CD4-positive, alpha-beta T cell treated with Interleukin-2 at 100 ng/mL for 4 hours (primary cell): ENCODE measurements around the gene NCLN.
"Not testable (repeated sequence)": the region's sequence is repeated elsewhere in the genome, so short reads cannot be mapped to it uniquely, and the experiment has no call there.

Experiments used
- DNase-seq: peaks from one replicate; pipeline ENCODE4 v3.0.0-alpha.2; 2020; ENCODE audit warnings: low spot score

NCLN gene

DNA sequence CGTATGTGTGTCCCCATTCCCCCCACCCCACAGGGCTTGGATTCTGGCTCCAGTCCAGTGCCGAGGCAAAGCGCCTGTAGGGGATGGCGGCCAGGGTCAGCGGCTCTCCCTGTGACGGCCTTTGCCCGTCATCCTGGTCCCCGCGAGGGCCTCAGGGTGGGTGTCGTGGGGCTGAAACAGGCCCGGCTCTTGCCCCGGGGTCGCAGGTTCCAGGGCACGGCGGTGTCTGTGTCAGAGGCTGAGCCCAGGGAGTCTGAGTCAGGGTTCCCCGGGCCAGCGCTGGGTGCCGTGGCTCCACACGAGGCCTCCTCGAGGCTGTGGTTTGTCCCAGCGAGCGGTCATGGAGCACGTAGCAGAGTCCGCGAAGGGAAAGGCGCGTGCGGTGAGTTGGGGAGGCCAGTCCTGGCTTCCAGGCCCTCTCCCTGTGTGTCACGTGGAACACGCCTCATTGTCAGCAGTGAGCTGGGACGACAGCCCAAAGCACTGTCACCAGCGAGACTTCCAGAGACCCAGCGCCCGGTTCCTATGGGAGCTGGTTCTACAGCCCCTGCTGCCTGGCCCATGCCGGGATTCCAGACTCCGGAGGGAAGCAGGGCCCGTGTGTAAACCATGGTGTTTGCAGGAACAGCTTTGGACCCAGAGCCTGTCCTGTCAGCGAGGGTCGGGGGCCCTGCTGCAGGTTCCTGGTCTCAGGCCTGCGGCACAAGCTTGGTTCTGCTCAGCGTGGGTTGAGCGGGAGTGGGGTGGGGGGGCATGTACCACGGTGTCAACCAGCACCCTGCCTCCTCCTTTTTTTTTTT lies 13.4 kb downstream of the NCLN start:
- no peak for DNase-seq

DNA sequence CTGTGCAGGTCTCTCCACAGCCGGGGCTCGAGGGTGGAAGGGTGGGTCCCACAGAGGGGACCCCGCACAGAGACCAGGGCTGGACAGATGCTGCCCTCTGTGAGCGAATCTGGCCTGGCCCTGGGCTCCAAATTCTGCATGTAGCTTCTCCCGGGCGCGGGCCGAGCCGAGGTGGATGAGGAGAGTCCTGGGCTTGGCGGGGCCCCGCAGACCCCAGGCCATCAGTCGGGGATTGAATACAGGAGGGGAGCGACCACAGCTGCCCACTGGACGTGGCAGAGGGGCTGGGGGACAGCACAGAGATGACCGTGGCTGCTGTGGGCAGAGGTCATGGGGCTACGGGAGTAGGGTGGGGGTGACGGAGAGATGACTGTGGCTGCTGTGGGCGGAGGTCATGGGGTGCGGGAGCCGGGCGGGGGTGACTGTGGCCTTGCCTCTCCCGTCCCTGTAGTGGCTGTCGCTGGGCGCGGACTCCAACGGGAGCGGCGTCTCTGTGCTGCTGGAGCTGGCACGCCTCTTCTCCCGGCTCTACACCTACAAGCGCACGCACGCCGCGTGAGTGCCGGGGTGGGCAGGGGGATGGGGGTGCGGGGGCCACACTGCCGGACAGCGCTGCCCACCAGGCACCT lies 15.5 kb downstream of the NCLN start:
- no peak for DNase-seq

DNA sequence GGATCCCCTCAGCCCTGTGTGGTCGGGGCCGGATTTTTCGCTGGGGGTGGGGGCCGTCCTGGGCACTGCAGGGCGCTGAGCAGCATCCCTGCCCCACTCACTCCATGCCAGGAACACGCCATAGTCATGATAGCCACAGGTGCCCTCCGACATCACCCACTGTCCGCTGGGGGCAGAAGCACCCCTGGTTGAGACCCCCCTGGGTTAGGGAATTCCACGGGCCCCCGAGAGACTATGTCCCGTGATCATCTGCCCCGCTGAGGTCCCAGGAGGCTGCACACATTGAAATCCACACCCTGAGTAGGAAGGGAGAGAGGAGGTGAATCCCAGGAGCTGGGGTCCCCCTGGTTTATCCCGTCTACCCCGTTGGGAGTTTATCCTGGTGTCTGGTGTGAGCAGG lies 16.2 kb downstream of the NCLN start:
- DNase-seq: no peak

DNA sequence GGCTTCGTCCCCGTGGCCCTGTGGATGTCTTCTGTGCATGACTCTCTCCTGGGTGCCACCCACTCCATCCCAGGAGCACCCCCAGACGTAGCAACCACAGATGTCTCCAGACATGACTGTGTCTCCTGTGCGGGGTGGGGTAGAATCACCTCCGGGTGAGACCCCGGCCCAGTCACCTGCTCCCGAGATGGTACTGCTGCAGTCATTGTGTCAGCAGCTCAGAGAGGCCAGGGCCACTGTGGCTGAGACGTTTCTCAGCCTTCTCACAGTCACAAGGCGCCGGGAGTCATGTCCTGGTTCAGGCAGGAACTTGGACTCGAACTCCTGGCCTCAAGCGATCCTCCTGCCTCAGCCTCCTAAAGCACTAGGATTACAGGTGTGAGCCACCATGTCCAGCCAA lies 16.6 kb downstream of the NCLN start:
- no peak for DNase-seq

DNA sequence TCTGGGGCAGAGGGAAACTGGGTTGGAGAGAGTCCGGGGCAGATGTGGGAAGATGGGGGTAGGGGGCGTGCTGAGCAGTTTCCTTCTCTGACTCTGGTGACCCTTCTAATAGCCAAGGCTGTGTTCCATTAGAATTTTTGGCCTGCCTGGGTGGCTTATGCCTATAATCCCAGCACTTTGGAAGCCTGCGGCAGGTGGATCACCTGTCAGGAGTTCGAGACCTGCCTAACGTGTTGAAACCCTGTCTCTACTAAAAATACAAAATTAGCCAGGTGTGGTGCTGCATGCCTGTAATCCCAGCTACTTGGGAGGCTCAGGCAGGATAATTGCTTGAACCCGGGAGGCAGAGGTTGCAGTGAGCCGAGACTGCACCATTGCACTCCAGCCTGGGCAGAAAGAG lies 17.2 kb downstream of the NCLN start:
- not testable (repeated sequence) for DNase-seq

DNA sequence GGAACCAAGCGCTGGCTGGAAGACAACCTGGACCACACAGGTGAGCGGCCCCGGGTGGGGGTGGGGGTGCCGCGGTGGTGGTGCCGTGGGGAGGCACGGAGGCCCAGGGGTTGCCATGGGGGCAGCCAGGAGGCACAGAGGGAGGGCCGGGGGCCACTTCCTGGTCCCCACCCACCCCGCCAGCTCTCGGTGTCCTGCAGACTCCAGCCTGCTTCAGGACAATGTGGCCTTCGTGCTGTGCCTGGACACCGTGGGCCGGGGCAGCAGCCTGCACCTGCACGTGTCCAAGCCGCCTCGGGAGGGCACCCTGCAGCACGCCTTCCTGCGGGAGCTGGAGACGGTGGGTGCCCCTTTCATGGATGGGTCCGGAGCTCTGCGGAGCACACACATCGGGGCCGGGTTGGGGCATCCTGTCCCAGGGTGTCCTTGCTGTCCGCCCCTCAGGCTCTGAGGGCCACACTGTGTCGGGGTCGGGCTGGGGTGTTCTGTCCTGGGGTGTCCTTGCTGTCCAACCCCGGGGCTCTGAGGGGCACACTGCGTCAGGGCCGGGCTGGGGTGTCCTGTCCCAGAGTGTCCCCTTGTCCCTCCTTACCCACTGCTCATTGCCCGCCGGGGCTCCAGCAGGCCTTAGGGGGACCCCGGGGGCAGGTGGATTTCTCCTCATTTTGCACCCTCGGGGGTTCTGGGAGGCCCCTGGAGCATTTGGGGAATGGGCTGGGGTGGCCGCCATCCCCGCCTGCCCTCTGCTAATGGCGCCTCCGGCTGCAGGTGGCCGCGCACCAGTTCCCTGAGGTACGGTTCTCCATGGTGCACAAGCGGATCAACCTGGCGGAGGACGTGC lies 18.3 kb downstream of the NCLN start:
- DNase-seq: no peak

DNA sequence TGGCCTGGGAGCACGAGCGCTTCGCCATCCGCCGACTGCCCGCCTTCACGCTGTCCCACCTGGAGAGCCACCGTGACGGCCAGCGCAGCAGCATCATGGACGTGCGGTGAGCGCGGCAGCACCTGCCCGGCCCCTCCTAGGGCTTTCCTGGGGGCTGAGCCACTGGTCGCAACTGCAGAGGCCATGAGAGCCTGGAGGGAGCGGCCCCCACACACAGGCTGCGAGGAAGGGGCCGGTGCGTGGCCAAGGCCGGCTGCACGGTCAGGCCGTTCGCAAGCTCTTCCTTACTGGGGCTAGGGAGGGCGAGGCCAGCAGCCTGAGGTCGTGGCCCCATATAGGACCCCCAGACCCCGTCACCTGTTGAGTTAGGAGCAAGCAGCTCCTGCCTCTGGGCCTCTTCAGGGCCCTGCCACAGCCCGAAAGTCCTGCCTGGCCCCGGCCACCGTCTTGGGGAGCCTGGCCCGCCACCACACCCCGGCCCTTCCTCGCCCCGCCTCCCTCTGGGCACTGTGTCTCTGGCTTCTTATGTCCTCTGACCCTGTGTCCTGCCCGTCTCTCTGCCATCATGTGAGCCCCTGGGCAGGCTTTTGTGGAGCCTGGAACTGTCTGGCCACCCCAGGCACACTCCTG lies 19.0 kb downstream of the NCLN start:
- no peak for DNase-seq

DNA sequence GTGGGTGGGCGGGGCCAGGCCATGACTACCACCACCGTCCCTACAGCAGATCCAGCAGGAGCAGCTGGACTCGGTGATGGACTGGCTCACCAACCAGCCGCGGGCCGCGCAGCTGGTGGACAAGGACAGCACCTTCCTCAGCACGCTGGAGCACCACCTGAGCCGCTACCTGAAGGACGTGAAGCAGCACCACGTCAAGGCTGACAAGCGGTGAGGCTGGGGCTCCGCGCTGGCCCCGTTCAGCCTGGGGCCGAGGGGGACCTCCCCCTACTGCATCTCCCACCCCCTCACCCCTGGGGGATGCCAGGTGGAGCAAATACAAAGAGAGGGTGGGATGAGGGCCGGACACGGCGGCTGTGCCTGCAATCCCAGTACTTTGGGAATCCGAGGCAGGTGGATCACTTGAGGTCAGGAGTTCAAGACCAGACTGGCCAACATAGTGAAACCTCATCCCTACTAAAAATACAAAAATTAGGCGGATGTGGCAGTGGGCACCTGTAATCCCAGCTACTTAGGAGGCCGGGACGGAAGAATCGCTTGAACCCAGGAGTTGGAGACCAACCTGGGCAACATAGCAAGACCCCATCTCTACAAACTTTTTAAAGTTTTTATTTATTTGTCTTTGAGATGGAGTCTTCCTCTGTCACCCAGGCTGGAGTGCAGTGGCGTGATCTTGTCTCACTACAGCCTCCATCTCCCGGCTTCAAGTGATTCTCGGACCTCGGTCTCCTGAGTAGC lies 20.7 kb downstream of the NCLN start:
- DNase-seq: no peak

DNA sequence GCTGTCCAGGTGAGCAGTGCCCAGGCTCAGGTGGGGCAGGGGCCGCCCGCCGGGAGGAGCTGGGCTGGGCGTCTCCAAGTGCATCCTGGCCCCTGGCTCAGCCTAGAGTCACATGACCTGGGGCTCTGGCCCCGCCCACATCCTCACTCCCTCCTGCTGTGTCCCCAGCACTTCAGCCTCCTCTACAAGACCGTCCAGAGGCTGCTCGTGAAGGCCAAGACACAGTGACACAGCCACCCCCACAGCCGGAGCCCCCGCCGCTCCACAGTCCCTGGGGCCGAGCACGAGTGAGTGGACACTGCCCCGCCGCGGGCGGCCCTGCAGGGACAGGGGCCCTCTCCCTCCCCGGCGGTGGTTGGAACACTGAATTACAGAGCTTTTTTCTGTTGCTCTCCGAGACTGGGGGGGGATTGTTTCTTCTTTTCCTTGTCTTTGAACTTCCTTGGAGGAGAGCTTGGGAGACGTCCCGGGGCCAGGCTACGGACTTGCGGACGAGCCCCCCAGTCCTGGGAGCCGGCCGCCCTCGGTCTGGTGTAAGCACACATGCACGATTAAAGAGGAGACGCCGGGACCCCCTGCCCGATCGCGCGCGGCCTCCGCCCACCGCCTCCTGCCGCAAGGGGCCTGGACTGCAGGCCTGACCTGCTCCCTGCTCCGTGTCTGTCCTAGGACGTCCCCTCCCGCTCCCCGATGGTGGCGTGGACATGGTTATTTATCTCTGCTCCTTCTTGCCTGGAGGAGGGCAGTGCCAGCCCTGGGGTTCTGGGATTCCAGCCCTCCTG lies 21.9 kb downstream of the NCLN start:
- DNase-seq: no peak

DNA sequence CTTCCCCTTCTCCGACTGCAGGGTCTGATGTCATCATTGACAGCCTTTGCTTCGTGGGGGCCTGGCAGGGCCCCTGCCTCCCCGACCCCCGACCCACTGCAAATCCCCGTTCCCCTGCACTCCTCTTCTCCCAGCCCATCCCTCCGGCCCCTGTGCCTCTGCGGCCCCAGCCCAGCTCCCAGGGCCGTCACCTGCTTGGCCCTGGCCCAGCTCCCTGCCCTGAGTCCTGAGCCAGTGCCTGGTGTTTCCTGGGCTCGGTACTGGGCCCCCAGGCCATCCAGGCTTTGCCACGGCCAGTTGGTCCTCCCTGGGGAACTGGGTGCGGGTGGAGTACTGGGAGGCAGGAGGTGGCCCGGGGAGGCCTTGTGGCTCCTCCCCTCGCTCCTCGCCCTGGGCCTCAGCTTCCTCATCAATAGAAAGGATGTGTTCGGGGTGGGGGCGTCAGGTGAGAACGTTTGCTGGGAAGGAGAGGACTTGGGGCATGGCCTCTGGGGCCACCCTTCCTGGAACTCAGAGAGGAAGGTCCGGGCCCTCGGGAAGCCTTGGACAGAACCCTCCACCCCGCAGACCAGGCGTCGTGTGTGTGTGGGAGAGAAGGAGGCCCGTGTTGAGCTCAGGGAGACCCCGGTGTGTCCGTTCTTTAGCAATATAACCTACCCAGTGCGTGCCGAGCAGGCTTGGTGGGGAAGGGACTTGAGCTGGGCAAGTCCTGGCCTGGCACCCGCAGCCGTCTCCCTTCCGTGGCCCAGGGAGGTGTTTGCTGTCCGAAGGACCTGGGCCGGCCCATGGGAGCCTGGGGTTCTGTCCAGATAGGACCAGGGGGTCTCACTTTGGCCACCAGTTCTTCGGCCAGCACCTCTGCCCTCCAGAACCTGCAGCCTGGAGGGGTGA lies 22.8 kb downstream of the NCLN start:
- no peak for DNase-seq

DNA sequence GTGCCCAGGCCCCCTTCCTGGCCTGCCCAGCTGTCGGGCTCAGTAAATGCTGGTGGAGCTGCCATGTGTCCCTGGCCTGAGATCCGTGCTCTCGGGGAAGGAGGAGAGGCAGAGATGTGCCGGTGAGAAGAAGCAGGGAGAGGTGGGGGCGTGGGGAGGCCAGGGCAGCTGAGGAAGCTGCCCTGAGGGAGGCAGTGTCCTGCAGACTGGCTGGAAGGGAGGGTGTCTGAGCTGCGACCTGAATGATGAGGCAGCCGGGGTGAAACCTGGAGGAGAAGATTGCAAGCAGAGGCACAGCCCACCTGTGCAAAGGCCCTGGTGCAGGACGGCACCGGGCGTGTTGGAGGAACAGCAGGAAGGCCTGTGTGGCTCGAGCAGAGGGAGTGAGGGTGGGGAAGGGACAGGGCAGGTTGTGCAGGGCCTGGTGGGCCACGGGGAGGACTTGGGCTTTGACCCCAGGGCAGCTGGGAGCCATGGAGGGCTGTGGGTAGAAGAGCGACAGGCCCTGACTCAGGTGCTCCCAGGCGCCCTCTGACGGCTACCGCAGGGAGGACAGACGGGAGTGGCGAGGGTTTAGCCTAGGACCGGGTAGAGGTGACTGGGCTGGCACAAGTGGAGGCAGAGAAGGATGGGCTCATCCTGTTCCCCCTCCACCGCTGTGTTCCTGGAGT lies 24.8 kb downstream of the NCLN start:
- peak; percentile 65 for DNase-seq

DNA sequence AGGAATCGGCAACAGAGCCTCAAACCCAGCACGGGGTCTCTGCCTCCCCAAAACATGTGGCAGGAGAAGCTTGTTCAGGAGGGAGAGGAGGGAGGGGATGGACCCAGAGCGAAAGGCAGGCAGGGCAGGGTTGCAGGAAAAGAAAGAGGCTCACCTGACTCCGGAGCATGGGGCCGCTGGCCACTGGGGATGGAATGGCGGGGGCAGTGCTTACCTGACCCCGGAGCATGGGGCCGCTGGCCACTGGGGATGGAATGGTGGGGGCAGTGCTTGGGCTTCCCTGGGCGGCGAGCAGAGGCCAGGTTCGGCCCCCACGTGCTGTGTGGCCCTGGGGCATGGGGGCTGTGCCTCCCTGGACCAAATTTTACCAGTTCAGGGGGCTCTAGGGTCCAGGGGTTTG lies 25.5 kb downstream of the NCLN start:
- DNase-seq: no peak

DNA sequence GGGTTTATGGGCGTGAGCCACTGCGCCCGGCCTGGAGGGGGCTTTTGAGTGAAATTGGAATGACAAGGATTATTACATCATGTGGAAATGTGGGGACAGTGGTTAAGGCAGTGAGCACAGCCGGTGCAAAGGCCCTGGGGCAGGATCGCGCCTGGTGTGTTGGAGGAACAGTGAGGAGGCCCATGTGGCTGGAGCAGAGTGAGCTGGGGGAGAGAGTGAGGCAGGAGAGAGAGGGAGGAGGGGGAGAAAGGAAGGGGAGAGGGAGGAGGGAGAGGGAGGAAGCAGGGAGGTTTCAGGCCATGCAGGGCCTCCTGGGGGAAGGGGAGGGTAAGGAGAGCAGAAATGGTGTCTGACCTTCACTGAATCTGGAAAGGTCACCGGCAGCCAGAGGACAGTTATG lies 27.4 kb downstream of the NCLN start:
- DNase-seq: no peak

DNA sequence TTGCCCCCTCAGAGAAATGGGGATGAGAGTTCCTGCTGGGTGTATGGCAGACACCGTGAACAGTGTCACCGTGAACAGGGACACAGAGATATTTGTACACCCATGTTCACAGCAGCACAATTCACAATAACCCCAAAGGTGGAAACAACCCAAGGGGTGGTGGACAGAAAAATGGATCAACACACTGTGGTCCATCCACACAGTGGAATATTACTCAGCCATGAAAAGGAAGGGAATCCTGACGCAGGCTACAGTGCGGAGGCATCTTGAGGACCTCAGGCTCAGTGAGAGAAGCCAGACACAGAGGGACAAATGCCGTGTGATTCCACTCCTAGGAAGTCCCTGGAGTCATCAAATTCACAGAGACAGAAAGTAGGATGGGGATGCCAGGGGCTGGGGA lies 31.1 kb downstream of the NCLN start:
- no peak for DNase-seq

DNA sequence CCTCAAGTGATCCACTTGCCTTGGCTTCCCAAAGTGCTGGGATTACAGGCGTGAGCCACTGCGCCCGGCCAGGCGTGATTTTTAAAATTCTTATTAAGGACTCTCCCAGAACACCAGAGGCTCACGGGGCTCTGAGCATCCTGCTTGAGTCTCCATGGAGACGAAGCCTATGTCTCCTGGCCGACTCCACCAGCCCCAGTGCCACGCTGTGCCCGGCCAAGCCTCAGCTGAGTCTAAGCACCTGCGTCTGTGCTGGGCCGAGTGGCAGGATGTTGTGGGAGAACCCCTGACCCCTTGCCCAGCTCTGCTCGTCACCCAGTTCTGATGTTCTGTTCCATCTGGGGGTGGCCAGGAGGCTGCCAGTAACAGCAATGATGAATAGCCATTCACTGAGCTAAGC lies 34.8 kb downstream of the NCLN start:
- DNase-seq: no peak

DNA sequence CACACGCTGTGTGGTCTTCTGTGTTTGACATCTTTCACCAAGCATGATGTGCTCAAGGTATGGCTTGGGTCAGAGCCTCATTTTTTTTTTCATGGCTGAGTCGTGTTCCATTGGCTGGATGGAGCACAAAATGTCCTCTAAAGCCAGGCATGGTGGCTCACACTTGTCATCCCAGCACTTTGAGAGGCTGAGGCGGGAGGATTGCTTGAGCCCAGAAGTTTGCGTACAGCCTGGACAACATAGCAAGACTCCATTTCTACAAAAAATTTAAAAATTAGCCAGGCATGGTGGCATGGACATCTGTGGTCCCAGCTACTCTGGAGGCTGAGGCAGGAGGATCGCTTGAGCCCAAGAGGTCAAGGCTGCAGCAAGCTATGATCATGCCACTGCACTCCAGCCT lies 35.8 kb downstream of the NCLN start:
- DNase-seq: not testable (repeated sequence)

DNA sequence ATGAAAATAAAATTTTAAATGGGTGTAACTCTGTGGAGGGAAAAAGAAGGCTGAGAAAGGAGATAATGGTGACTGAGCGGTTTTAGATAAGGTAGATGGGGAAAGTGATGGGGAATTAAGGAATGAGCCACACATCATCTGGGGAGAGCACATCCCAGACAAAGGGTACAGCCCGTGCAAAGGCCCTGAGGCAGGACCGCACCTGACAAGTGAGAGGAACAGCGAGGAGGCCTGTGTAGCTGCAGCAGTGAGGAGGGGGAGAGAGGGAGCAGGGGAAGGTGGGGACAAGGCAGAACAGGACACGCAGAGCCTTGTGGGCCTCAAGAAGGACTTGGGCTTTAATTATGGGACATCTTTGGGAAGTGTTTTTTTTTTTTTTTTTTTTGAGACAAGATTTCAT lies 37.0 kb downstream of the NCLN start:
- no peak for DNase-seq

DNA sequence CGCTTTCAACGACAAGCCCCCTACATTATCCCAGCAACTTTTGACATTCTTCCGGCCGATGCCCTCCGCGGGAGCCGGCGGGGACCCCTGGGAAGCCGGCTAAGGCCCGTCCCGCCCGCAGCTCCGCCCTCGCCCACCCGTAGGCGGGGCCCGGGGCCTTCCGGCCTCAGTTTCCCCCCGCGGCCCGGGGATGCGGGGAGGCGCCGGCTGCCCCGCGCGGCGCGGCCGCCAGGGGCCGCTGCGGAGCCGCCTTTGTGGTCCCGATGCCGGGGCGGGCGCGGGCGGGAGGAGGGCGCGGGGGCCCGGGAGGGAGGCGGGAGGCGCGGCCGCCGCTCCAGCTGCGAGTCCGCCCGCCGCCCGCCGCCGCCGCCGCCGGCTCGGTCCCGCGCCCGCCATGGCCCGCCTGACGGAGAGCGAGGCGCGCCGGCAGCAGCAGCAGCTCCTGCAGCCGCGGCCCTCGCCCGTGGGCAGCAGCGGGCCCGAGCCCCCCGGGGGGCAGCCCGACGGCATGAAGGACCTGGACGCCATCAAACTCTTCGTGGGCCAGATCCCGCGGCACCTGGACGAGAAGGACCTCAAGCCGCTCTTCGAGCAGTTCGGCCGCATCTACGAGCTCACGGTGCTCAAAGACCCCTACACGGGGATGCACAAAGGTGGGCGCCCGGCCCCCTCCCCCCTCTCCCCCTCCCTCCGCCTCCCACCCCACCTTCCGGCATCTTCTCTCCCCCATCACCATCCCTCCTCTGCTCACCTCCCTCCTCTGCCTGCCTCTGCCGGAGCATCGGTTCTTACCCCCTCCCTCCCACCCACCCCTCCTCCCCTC lies 38.8 kb downstream of the NCLN start, which contains the start of gene CELF5:
Gene CELF5 (plus strand): TSS at position 316 of the 823 bp plus-strand sequence. CDS start 79 bp downstream, at position 395.
- DNase-seq: peak; percentile 41

DNA sequence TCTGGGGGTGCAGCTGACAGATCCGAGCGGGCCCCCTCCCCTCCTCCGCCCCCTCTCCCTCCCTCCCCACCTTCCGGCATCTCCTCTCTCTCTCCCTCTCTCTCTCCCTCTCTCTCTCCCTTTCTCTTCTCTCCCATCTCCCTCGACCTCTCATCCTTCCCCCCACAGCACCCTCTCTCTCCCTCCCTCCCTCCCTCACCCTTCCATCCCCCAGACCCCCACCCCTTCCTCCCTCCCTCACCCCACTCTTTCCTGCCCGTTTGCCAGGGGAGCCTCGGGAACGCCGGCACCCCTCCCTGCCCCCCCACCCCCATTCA lies 39.4 kb downstream of the NCLN start:
- DNase-seq: no peak
